Measurements from ENCODE around the gene DNAJB2.
"Not testable (repeated sequence)": the region's sequence is repeated elsewhere in the genome, so short reads cannot be mapped to it uniquely, and the experiment has no call there.

Gene DNAJB2

DNA sequence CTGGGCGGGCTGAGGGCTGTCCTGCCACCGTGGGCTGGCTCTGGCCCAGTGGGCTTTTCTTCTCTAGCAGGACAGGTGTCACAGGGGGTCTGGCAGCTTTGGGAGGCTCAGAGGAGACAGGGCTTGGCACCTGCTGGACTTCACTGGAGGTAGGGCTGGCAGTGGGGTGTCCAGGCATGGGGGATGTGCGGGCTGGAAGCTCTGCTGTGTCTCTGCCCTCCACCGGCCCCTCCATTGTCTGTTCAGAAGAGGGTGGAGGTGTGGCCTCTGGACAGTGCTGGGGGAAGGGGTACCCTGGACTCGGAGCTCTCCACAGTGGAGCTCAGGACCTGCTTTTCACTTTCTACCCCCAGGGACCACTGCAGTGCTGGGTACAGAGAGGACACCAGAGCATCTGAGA, 20.9 kb downstream of the DNAJB2 start:
- no peak for TF ChIP-seq JUND (IDR thresholded peaks at IDR 0.05; ENCODE audit: low read depth)
- no peak for DNase-seq (ENCODE audit: low read depth in 1 of 2, low spot score in 1 of 2)
- in situ Hi-C loops (cut with HindIII; ENCODE audit: low pct_unique_long_range_greater_than_20kb, low sequenced_read_pairs) = no loop called here

DNA sequence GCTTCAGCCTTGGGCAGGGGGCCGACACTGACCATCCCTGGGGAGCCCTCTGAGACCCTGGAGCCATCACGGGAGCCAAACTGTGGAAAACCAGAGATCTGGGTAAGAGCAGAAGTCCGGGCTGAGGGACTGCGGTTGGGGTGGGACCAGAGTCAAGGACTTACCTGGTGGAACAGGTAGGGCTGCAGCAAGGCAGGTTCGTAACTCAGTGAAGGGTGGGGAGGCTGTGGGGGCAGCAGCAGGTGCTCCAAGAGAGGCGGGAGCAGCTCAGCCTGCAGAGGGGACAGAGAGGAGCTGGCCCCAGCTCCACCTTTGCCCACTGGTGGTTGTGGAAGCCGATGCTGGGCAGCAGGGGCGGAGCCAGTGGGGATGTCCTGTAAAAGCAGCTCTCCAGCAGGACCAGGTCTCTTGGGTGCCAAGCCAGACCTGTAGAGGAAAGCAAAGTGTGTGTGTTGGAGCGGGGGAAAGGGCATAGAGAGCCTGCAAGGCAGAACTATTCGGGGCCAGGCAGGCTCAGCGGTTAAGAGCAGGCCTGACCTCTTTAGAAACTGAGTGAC, 23.3 kb downstream of the DNAJB2 start:
- in situ Hi-C loops (cut with HindIII; ENCODE audit: low pct_unique_long_range_greater_than_20kb, low sequenced_read_pairs) = no loop called here
- no peak for DNase-seq (ENCODE audit: low read depth in 1 of 2, low spot score in 1 of 2)
- TF ChIP-seq JUND (IDR thresholded peaks at IDR 0.05; ENCODE audit: low read depth) = no peak

DNA sequence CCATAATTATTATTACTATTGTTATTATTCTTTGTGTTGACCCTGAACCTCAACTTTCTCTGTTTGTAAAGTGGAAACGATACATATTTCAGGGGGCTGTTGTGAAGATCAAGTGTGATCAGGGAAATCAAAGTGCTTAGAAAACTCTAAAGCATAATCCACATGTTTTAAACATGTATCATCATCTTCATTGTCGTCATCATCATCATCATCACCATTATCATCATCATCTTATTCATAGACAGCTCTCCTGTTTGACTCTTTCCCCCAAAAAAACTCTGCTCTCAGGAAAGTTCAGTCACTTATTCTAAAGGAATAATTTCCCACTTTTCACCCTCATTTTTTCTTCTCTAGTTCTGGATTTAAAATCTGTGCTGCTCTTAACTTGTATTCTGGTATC, 25.1 kb downstream of the DNAJB2 start:
- in situ Hi-C loops (cut with HindIII; ENCODE audit: low pct_unique_long_range_greater_than_20kb, low sequenced_read_pairs) = no loop called here
- DNase-seq (ENCODE audit: low read depth in 1 of 2, low spot score in 1 of 2) = no peak
- TF ChIP-seq JUND (IDR thresholded peaks at IDR 0.05; ENCODE audit: low read depth) = no peak

DNA sequence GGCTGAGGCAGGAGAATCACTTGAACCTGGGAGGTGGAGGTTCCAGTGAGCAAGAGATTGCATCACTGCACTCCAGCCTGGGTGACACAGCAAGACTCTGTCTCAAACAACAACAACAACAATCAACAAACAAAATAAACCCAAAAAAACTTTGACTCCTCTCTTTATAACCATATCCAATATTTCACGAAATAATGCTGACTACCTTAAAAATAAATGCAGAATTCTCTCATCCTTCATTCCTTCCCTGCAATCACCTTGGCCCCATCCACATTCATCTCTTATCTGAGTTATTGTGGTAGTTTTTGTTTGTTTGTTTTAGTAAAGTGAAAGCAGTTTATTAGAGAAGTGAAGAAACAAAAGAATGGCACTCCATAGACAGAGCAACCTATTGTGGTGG, 26.9 kb downstream of the DNAJB2 start:
- no peak for DNase-seq (ENCODE audit: low read depth in 1 of 2, low spot score in 1 of 2)
- in situ Hi-C loops (cut with HindIII; ENCODE audit: low pct_unique_long_range_greater_than_20kb, low sequenced_read_pairs) = no loop called here
- TF ChIP-seq JUND (IDR thresholded peaks at IDR 0.05; ENCODE audit: low read depth) = no peak

DNA sequence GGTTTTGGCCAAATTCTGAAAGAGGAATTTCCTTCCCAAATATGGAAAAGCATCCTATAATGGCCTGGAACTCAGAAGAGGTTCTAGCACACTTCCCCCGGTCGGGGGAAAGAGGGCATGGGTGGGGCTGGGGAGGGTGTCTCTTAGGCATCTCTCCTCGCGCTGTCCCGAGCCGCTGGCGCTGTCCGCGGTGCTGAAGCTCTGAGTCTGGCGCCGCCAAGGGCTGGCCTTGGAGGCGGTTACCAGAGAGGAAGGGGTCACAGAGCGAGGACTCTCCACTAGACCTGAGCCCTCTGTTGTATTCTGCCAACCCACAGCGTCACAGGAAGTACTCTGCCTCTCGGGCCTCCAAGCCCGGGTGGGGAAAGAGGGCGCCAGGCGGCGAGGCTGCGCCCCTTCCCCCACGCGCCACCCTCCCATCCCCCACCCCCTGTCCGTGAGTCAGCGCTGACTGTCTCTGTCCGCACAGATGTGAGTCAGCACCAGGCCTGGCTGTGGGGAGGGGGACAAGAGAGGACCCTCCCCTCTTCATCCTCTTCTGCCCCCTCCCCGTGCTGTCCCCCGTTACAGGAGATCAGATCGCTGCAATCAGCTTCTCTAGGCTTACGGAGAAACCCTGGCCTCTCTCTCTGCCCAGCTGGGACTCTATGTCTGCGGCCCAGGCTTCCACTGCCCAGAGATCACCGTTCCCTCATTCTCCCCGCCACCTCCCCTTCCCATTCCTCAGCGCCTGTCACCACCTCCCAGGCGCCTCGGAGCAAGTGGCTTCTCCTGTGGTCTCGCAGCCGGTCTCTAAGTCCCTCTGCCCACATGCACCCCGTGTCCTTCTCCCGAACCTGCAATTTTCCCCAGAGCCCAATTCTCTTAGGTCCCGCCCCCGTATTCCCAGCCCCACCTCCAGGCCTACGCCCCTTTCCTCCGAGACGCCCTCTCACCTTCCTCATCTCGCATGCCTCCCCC, 29.3 kb downstream of the DNAJB2 start:
- peak; percentile 71 to 85 for DNase-seq (ENCODE audit: low read depth in 1 of 2, low spot score in 1 of 2)
- in situ Hi-C loops (cut with HindIII; ENCODE audit: low pct_unique_long_range_greater_than_20kb, low sequenced_read_pairs) = no loop called here
- no peak for TF ChIP-seq JUND (IDR thresholded peaks at IDR 0.05; ENCODE audit: low read depth)

DNA sequence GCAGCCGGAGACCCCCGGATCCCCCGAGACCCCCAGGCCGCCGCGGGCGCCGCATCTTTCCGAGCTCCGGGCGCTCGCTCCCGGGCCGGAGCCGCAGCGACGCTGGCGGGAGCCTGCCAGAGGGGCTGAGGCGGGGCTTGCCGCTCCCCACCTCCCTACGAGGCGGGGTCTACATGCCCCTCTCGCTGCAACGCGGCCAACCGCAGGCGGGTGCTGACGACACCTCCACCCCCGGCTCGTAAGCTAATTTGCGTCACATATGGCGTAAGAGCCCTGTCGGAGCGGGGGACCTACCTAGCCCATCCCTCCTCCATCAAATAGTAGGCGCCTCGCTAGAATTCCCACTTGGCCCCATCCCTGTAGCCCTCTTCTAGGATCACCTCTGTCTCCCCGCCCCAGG, 30.1 kb downstream of the DNAJB2 start, which contains the start of gene PTPRN:
Gene PTPRN (minus strand): TSS at position 124 of the 400 bp plus-strand sequence. CDS start 69 bp downstream, at position 55.
- no peak for TF ChIP-seq JUND (IDR thresholded peaks at IDR 0.05; ENCODE audit: low read depth)
- in situ Hi-C loops (cut with HindIII; ENCODE audit: low pct_unique_long_range_greater_than_20kb, low sequenced_read_pairs) = no loop called here
- DNase-seq (ENCODE audit: low read depth in 1 of 2, low spot score in 1 of 2) = no peak

DNA sequence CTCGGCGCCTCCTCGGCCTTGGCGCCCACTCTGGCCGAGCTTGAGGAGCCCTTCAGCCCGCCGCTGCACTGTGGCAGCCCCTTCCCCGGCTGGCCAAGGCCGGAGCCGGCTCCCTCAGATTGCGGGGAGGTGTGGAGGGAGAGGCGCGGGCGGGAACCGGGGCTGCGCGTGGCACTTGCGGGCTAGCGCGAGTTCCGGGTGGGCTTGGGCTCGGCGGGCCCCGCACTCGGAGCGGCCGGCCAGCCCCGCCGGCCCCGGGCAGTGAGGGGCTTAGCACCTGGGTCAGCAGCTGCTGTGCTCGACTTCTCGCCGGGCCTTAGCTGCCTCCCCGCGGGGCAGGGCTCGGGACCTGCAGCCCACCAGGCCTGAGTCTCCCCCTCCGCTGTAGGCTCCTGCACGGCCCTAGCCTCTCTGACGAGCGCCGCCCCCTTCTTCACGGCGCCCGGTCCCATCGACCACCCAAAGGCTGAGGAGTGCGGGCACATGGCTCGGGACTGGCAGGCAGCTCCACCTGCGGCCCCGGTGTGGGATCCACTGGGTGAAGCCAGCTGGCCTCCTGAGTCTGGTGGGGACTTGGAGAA, 33.6 kb downstream of the DNAJB2 start:
- DNase-seq (ENCODE audit: low read depth in 1 of 2, low spot score in 1 of 2); in situ Hi-C loops (cut with HindIII; ENCODE audit: low pct_unique_long_range_greater_than_20kb, low sequenced_read_pairs): not testable (repeated sequence)

DNA sequence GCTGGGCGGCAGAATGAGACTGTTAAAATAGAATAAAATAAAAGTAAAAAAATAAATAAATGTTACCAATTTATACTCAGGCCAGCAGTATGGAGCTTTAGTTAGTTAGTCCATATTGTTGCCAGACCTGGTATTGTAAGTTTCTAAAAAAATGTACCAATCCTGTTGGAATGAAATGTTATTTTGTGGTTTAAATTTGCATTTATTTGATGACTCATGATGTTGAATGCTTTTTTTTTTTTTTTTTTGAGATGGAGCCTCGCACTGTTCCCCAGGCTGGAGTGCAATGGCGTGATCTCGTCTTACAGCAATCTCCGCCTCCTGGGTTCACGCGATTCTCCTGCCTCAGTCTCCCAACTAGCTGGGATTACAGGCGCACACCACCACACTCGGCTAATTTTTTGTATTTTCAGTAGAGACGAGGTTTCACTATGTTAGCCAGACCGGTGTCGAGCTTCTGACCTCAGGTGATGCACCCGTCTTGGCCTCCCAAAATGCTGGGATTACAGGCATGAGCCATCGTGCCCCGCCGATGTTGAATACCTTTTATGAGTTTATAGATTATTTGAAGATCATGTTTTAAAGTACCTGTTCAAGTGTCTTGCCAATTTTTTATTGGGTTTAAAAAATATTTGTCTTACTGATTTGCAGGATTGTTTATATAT, 35.8 kb downstream of the DNAJB2 start:
- in situ Hi-C loops (cut with HindIII; ENCODE audit: low pct_unique_long_range_greater_than_20kb, low sequenced_read_pairs) = no loop called here
- DNase-seq (ENCODE audit: low read depth in 1 of 2, low spot score in 1 of 2) = no peak
- no peak for TF ChIP-seq JUND (IDR thresholded peaks at IDR 0.05; ENCODE audit: low read depth)

DNA sequence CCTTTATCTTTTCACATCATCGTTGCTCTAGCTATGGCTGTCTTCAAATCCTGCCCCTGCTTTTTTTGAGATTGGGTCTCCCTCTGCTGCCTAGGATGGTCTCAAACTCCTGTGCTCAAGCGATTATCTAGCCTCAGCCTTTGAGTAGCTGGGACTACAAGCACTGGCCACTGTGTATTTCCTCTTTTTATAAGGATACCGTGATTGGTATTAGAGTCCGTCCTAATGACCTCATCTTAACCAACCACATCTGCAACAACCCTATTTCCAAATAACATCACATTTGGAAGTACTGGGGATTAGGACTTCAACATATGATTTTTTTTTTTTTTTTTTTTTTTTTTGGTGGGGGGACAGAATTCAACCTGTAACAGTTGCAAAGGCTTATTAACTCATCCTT, 44.3 kb downstream of the DNAJB2 start:
- DNase-seq (ENCODE audit: low read depth in 1 of 2, low spot score in 1 of 2) = no peak
- no peak for TF ChIP-seq JUND (IDR thresholded peaks at IDR 0.05; ENCODE audit: low read depth)
- in situ Hi-C loops (cut with HindIII; ENCODE audit: low pct_unique_long_range_greater_than_20kb, low sequenced_read_pairs) = no loop called here

DNA sequence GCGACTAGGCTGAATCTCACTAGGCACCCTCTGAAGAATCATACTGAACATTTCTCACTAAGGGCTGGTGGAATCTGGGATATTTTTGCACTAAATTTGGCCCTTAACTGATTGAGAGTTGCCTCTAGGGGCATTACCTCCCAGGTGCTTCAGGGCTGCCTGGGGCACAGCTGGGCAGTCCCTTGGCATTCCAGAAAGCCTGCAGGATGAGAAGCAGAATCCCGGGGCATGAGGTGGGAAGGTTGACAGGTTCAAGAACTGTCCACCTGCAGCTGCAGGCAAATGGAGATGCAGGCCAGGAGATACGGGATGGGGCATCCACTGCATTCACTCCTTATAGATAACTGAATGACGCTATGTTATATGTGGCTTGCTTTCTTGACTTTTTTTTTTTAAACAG, 46.0 kb downstream of the DNAJB2 start:
- no peak for TF ChIP-seq JUND (IDR thresholded peaks at IDR 0.05; ENCODE audit: low read depth)
- in situ Hi-C loops (cut with HindIII; ENCODE audit: low pct_unique_long_range_greater_than_20kb, low sequenced_read_pairs) = no loop called here
- no peak for DNase-seq (ENCODE audit: low read depth in 1 of 2, low spot score in 1 of 2)

DNA sequence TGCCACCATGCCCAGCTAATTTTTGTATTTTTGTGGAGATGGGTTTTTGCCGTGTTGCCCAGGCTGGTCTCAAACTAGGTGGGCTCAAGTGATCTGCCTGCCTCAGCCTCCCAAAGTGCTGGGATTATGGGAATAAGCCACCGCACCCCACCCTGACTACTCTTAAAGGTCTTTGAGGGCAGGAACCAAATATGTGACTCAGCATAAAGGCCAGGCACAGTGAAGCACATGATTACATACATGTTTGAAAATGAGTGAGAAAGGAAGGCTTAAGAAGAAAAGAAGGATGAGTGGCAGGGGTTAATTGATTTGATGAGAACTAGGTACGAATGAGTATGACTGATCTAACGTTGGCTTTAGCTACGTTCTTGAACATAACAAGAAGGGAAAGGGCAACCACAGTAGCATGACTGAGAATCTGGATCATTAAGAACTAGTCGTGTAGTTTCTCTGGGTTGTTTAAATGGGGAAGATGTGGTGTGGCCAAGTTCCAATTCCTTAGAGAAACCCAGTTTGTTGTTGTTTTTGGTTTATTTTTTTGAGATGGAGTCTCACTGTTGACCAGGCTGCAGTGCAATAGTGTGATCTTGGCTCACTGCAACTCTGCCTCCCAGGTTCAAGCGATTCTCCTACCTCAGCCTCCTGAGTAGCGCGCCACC, 46.6 kb downstream of the DNAJB2 start:
- DNase-seq (ENCODE audit: low read depth in 1 of 2, low spot score in 1 of 2) = no peak
- TF ChIP-seq JUND (IDR thresholded peaks at IDR 0.05; ENCODE audit: low read depth) = no peak
- in situ Hi-C loops (cut with HindIII; ENCODE audit: low pct_unique_long_range_greater_than_20kb, low sequenced_read_pairs) = no loop called here

DNA sequence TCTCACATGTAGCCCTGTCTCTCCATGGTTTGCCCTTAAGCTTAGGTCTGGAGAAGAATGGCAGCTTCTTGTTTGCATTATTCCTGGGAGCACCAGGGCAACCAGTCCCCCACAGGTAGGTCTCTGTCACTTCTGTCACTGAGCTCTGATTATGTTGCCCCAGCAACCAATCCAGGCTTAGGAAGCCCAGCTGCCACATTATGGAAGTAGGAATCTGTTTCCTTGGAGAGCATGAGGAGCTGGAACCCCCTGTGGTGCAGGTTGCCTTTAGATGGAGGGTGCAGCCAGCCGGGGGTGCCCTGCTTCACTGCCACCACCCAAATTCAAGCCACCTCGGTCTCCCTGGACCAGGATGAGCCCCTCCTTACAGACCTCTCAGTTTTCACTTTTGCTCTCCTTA, 48.6 kb downstream of the DNAJB2 start:
- TF ChIP-seq JUND (IDR thresholded peaks at IDR 0.05; ENCODE audit: low read depth) = no peak
- in situ Hi-C loops (cut with HindIII; ENCODE audit: low pct_unique_long_range_greater_than_20kb, low sequenced_read_pairs) = no loop called here
- DNase-seq (ENCODE audit: low read depth in 1 of 2, low spot score in 1 of 2) = no peak

All from T47D (cell line).